HFFc6 (cell line): ENCODE data around the gene CFAP70. TPM values are rescaled to one million over a fixed set of nuclear protein-coding genes. Genes with fewer than 3 reads are reported as not detected.

Experiments
- DNase-seq: peaks from one replicate; pipeline ENCODE4 v3.0.0-alpha.2; 2018
- H3K27ac Mint-ChIP-seq: 2 replicates; pipeline ENCODE4 v1.8.0; 2020; ENCODE audit warnings: mild to moderate bottlenecking, mixed read lengths
- H3K27me3 Mint-ChIP-seq: 2 replicates; pipeline ENCODE4 v1.8.0; 2021; ENCODE audit warnings: mild to moderate bottlenecking, moderate library complexity, mixed read lengths; ENCODE audit not compliant: insufficient read depth
- H3K36me3 Mint-ChIP-seq: 2 replicates; pipeline ENCODE4 v1.8.0; 2021; ENCODE audit warnings: low read depth, mixed read lengths
- H3K4me1 Mint-ChIP-seq: 2 replicates; pipeline ENCODE4 v1.8.0; 2020; ENCODE audit warnings: low read depth, mixed read lengths
- H3K4me3 Mint-ChIP-seq: 2 replicates; pipeline ENCODE4 v1.8.0; 2020; ENCODE audit warnings: mild to moderate bottlenecking, moderate library complexity, mixed read lengths
- H3K9me3 Mint-ChIP-seq: 2 replicates; pipeline ENCODE4 v1.8.0; 2020; ENCODE audit warnings: mild to moderate bottlenecking, mixed read lengths
- CTCF ChIP-seq: fragments of 200-600 bp; sonication (generic); IDR thresholded peaks from 2 replicates; pipeline ENCODE4 v1.5.0; 2021; ENCODE audit warnings: antibody characterized with exemption, mild to moderate bottlenecking
- total RNA-seq, 6 experiments: library from RNA; stranded (reverse); fragmentation: NEBNext Ultra II Directional; extraction: Animal tissue kit (Norgen Biotek cat#: 25700); gene quantifications; 2 replicates in 1 of 6; 3 replicates in 5 of 6; pipeline ENCODE4 v1.2.3, GENCODE V29; 2021

The CFAP70 gene
- total RNA-seq, 6 experiments from 2014 or later, result 0.13 to 0.43 (median 0.21) TPM

- Mint-ChIP-seq H3K27ac (no peak overlapping the region), H3K36me3 (peaks cover 19% of the 10 kb centered on the region)
- TF ChIP-seq CTCF, result no peak
These were observed 124.0 kb downstream of the CFAP70 start for GRCh38 chr10:73234695-73235094.

GRCh38 chr10:73233883-73234282 lies 124.8 kb downstream of the CFAP70 start:
- Mint-ChIP-seq H3K4me1 (peaks cover 16% of the 10 kb centered on the region), H3K27me3 (no peaks in the 10 kb centered on the region; the same call in 1 of the 2 replicates)

More at GRCh38 chr10:73234695-73235094, 124.0 kb downstream of the CFAP70 start:
- H3K4me3 Mint-ChIP-seq, result no peak overlapping the region
- H3K27me3 Mint-ChIP-seq, result no peaks in the 10 kb centered on the region; the same call in 1 of the 2 replicates
- peaks cover 16% of the 10 kb centered on the region for H3K4me1 Mint-ChIP-seq
- DNase-seq, result no peak
- no peaks in the 10 kb centered on the region for H3K9me3 Mint-ChIP-seq

GRCh38 chr10:73232887-73233286 lies 125.8 kb downstream of the CFAP70 start:
- no peak for DNase-seq
- H3K27ac Mint-ChIP-seq, result 0 out of 2 replicates have a peak overlapping the region, but pooled peaks have one; percentile 11
- H3K27me3 Mint-ChIP-seq, result no peaks in the 10 kb centered on the region; the same call in 1 of the 2 replicates
- H3K36me3 Mint-ChIP-seq, result peaks cover 19% of the 10 kb centered on the region
- no peaks in the 10 kb centered on the region for H3K9me3 Mint-ChIP-seq
- peak; percentile 47 for TF ChIP-seq CTCF
- peaks cover 16% of the 10 kb centered on the region for H3K4me1 Mint-ChIP-seq
- H3K4me3 Mint-ChIP-seq, result no peak overlapping the region

More at GRCh38 chr10:73233883-73234282, 124.8 kb downstream of the CFAP70 start:
- H3K36me3 Mint-ChIP-seq, result peaks cover 19% of the 10 kb centered on the region
- H3K9me3 Mint-ChIP-seq, result no peaks in the 10 kb centered on the region
- H3K27ac Mint-ChIP-seq, result no peak overlapping the region
- no peak overlapping the region for H3K4me3 Mint-ChIP-seq
- DNase-seq, result no peak
- no peak for TF ChIP-seq CTCF

GRCh38 chr10:73229567-73229966 lies 129.1 kb downstream of the CFAP70 start:
- DNase-seq, result no peak
- H3K27ac Mint-ChIP-seq, result no peak overlapping the region
- TF ChIP-seq CTCF, result no peak
- H3K27me3 Mint-ChIP-seq, result no peaks in the 10 kb centered on the region; the same call in none of the 2 replicates
- H3K36me3 Mint-ChIP-seq, result peaks cover 24% of the 10 kb centered on the region
- no peak overlapping the region for H3K4me3 Mint-ChIP-seq
- peaks cover 25% of the 10 kb centered on the region for H3K4me1 Mint-ChIP-seq
- no peaks in the 10 kb centered on the region for H3K9me3 Mint-ChIP-seq

GRCh38 chr10:73228247-73228646 lies 130.4 kb downstream of the CFAP70 start:
- H3K4me3 Mint-ChIP-seq, result no peak overlapping the region
- no peak overlapping the region for H3K27ac Mint-ChIP-seq
- H3K9me3 Mint-ChIP-seq, result no peaks in the 10 kb centered on the region
- no peaks in the 10 kb centered on the region; the same call in none of the 2 replicates for H3K27me3 Mint-ChIP-seq
- no peak for DNase-seq
- H3K4me1 Mint-ChIP-seq, result peaks cover 14% of the 10 kb centered on the region
- peaks cover 24% of the 10 kb centered on the region for H3K36me3 Mint-ChIP-seq
- no peak for TF ChIP-seq CTCF
